Measurements from ENCODE around the gene SELP. TPM values are rescaled to one million over a fixed set of nuclear protein-coding genes. Genes with fewer than 3 reads are reported as not detected.

SELP gene
- total and polyA plus RNA-seq, 2 of the 13 experiments (the other 11 are each of a cell fraction or from before 2014, with no cell fraction given), result 0.11 TPM; not detected in 1

- 0 out of 2 replicates have a peak, but pooled peaks have one; percentile 25 for TF ChIP-seq AFF4 (CRISPR knock-in tag; IDR thresholded peaks at IDR 0.05)
- TF ChIP-seq PAF1 (CRISPR knock-in tag; IDR thresholded peaks at IDR 0.05), result no peak
- 0 out of 2 replicates have a peak, but pooled peaks have one; percentile 31 for TF ChIP-seq MIER2 (CRISPR knock-in tag; IDR thresholded peaks at IDR 0.05)
- TF ChIP-seq ZBTB20 (CRISPR knock-in tag; IDR thresholded peaks at IDR 0.05; ENCODE audit: borderline replicate concordance, low read depth), result 0 out of 2 replicates have a peak, but pooled peaks have one; percentile 43
- no peak for TF ChIP-seq ZNF274 (CRISPR knock-in tag; IDR thresholded peaks at IDR 0.05)
- TF ChIP-seq ERF (CRISPR knock-in tag; IDR thresholded peaks at IDR 0.05), result 0 out of 2 replicates have a peak, but pooled peaks have one; percentile 18
- peak; percentile 61; the same call in 1 of the 2 replicates for TF ChIP-seq MIER3 (CRISPR knock-in tag; IDR thresholded peaks at IDR 0.05; ENCODE audit: borderline replicate concordance)
- TF ChIP-seq, protein P1, sequence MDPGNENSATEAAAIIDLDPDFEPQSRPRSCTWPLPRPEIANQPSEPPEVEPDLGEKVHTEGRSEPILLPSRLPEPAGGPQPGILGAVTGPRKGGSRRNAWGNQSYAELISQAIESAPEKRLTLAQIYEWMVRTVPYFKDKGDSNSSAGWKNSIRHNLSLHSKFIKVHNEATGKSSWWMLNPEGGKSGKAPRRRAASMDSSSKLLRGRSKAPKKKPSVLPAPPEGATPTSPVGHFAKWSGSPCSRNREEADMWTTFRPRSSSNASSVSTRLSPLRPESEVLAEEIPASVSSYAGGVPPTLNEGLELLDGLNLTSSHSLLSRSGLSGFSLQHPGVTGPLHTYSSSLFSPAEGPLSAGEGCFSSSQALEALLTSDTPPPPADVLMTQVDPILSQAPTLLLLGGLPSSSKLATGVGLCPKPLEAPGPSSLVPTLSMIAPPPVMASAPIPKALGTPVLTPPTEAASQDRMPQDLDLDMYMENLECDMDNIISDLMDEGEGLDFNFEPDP (CRISPR knock-in tag; conservative IDR thresholded peaks at IDR 0.05), result no peak
- no peak for TF ChIP-seq ZFAT (CRISPR knock-in tag; conservative IDR thresholded peaks at IDR 0.05)
- TF ChIP-seq EP300 (IDR thresholded peaks at IDR 0.05; ENCODE audit: low read depth in 2 of 2, low read length in 2 of 2), result peak; percentile 87 to 94
- TF ChIP-seq EP300 (CRISPR knock-in tag; IDR thresholded peaks at IDR 0.05; ENCODE audit: borderline replicate concordance), result peak; percentile 72; the same call in 1 of the 2 replicates
- no peak for TF ChIP-seq KDM5B (CRISPR knock-in tag; IDR thresholded peaks at IDR 0.05; ENCODE audit: borderline replicate concordance)
- no peak for TF ChIP-seq PLSCR1 (CRISPR knock-in tag; IDR thresholded peaks at IDR 0.05; ENCODE audit: borderline replicate concordance)
- TF ChIP-seq TBX2 (CRISPR knock-in tag; IDR thresholded peaks at IDR 0.05; ENCODE audit: borderline replicate concordance), result peak; percentile 42; the same call in 1 of the 2 replicates
- TF ChIP-seq LRRFIP1 (CRISPR knock-in tag; conservative IDR thresholded peaks at IDR 0.05), result no peak
Measured at GRCh38 chr1:169570172-169570574, 59.8 kb downstream of the SELP start (continued).

Measured in HepG2 (cell line).